ENCODE data around the gene SFI1.
"Not testable (repeated sequence)": the region's sequence is repeated elsewhere in the genome, so short reads cannot be mapped to it uniquely, and the experiment has no call there.

SFI1 gene

GRCh38 chr22:31504282-31504681 is 7.9 kb downstream of the SFI1 start:
- H3K4me3 ChIP-seq (ENCODE audit: control insufficient read depth, low read depth, low read length) = no peak overlapping the region
- no peak for DNase-seq (ENCODE audit: low read depth)

GRCh38 chr22:31507517-31507916 is 11.2 kb downstream of the SFI1 start:
- H3K4me3 ChIP-seq (ENCODE audit: control insufficient read depth, low read depth, low read length); DNase-seq (ENCODE audit: low read depth): not testable (repeated sequence)

More at GRCh38 chr22:31504282-31504681, 7.9 kb downstream of the SFI1 start:
- no peak for TF ChIP-seq CTCF (IDR thresholded peaks at IDR 0.05; ENCODE audit: control insufficient read depth, insufficient read depth, low read depth, low read length, missing control alignments)

GRCh38 chr22:31508536-31508935 is 12.2 kb downstream of the SFI1 start:
- TF ChIP-seq CTCF (IDR thresholded peaks at IDR 0.05; ENCODE audit: control insufficient read depth, insufficient read depth, low read depth, low read length, missing control alignments) = no peak
- H3K4me3 ChIP-seq (ENCODE audit: control insufficient read depth, low read depth, low read length) = no peak overlapping the region
- no peak for DNase-seq (ENCODE audit: low read depth)

- DNase-seq (ENCODE audit: low read depth) = no peak
- H3K4me3 ChIP-seq (ENCODE audit: control insufficient read depth, low read depth, low read length) = no peak overlapping the region
- no peak for TF ChIP-seq CTCF (IDR thresholded peaks at IDR 0.05; ENCODE audit: control insufficient read depth, insufficient read depth, low read depth, low read length, missing control alignments)
Measured at GRCh38 chr22:31509061-31509762, 12.9 kb downstream of the SFI1 start.

- no peak for TF ChIP-seq CTCF (IDR thresholded peaks at IDR 0.05; ENCODE audit: control insufficient read depth, insufficient read depth, low read depth, low read length, missing control alignments)
- no peak overlapping the region for H3K4me3 ChIP-seq (ENCODE audit: control insufficient read depth, low read depth, low read length)
- DNase-seq (ENCODE audit: low read depth) = no peak
Measured at GRCh38 chr22:31520051-31520450, 23.7 kb downstream of the SFI1 start.

GRCh38 chr22:31524132-31524531 is 27.8 kb downstream of the SFI1 start:
- DNase-seq (ENCODE audit: low read depth); H3K4me3 ChIP-seq (ENCODE audit: control insufficient read depth, low read depth, low read length): not testable (repeated sequence)

- no peak overlapping the region for H3K4me3 ChIP-seq (ENCODE audit: control insufficient read depth, low read depth, low read length)
- no peak for TF ChIP-seq CTCF (IDR thresholded peaks at IDR 0.05; ENCODE audit: control insufficient read depth, insufficient read depth, low read depth, low read length, missing control alignments)
- DNase-seq (ENCODE audit: low read depth) = no peak
Measured at GRCh38 chr22:31526270-31526669, 29.9 kb downstream of the SFI1 start.

GRCh38 chr22:31530823-31531195 is 34.5 kb downstream of the SFI1 start:
- DNase-seq (ENCODE audit: low read depth) = no peak
- TF ChIP-seq CTCF (IDR thresholded peaks at IDR 0.05; ENCODE audit: control insufficient read depth, insufficient read depth, low read depth, low read length, missing control alignments) = no peak
- no peak overlapping the region for H3K4me3 ChIP-seq (ENCODE audit: control insufficient read depth, low read depth, low read length)

All from AG09309 (cell line).